Mesendoderm (in vitro differentiated cells): ENCODE data around the gene IGDCC3.

Experiments
- DNase-seq: peaks from one replicate; pipeline ENCODE4 v3.0.0; 2013
- H2AK5ac ChIP-seq: 2 replicates; pipeline ENCODE4 v1.6.1; 2013; ENCODE audit warnings: low read length, inconsistent platforms
- H2BK120ac ChIP-seq: 2 replicates; pipeline ENCODE4 v1.6.1; 2013; ENCODE audit warnings: low read depth, mild to moderate bottlenecking, low read length, moderate library complexity, mixed read lengths
- H2BK15ac ChIP-seq: replicated peaks from 2 replicates; pipeline ENCODE4 v1.6.1; 2013; ENCODE audit warnings: low read depth, mild to moderate bottlenecking, moderate library complexity
- H2BK5ac ChIP-seq: 2 replicates; pipeline ENCODE4 v1.6.1; 2013; ENCODE audit warnings: low read length, inconsistent platforms
- H3K18ac ChIP-seq: 2 replicates; pipeline ENCODE4 v1.6.1; 2013; ENCODE audit warnings: mild to moderate bottlenecking, low read length, mixed read lengths
- H3K23ac ChIP-seq: one replicate; pipeline ENCODE4 v1.6.1; 2013; ENCODE audit warnings: low read length
- H3K27ac ChIP-seq: 2 replicates; pipeline ENCODE4 v1.5.1; 2013; ENCODE audit warnings: low read depth, mild to moderate bottlenecking, inconsistent platforms, low read length, moderate library complexity
- H3K27me3 ChIP-seq: 2 replicates; pipeline ENCODE4 v1.6.1; 2013; ENCODE audit warnings: low read length, control low read depth, mild to moderate bottlenecking, inconsistent platforms; ENCODE audit not compliant: insufficient read depth, poor library complexity
- H3K36me3 ChIP-seq: 2 replicates; pipeline ENCODE4 v1.6.1; 2013; ENCODE audit warnings: low read length, inconsistent platforms; ENCODE audit not compliant: control insufficient read depth, insufficient read depth
- H3K4ac ChIP-seq: one replicate; pipeline ENCODE4 v1.6.1; 2013; ENCODE audit warnings: low read depth, mild to moderate bottlenecking, low read length, moderate library complexity
- H3K4me1 ChIP-seq: 2 replicates; pipeline ENCODE4 v1.6.1; 2013; ENCODE audit warnings: low read depth, low read length, inconsistent platforms; ENCODE audit not compliant: control insufficient read depth
- H3K4me2 ChIP-seq: 2 replicates; pipeline ENCODE4 v1.6.1; 2013; ENCODE audit warnings: low read length
- H3K4me3 ChIP-seq: 2 replicates; pipeline ENCODE4 v1.5.1; 2013; ENCODE audit warnings: mild to moderate bottlenecking, low read length
- H3K56ac ChIP-seq: one replicate; pipeline ENCODE4 v1.6.1; 2013; ENCODE audit warnings: low read length
- H3K79me1 ChIP-seq: 2 replicates; pipeline ENCODE4 v1.6.1; 2013; ENCODE audit warnings: low read length, inconsistent platforms
- H3K79me2 ChIP-seq: 2 replicates; pipeline ENCODE4 v1.6.1; 2013; ENCODE audit warnings: mild to moderate bottlenecking, low read length; ENCODE audit not compliant: control insufficient read depth, insufficient read depth
- H3K9ac ChIP-seq: 2 replicates; pipeline ENCODE4 v1.6.1; 2013; ENCODE audit warnings: low read length, inconsistent platforms
- H4K5ac ChIP-seq: one replicate; pipeline ENCODE4 v1.6.1; 2013; ENCODE audit warnings: low read length
- H4K8ac ChIP-seq: one replicate; pipeline ENCODE4 v1.6.1; 2013; ENCODE audit warnings: low read depth, mild to moderate bottlenecking, control low read depth, low read length, moderate library complexity
- WGBS: extraction: QIAGEN DNeasy Blood & Tissue Kit; methylation state at CpG from one replicate; pipeline ENCODE4 v1.1.7; 2013; ENCODE audit warnings: low lambda C conversion rate, missing lambda C conversion rate; ENCODE audit not compliant: insufficient coverage; ENCODE audit errors: extremely low coverage; 5-methylcytosine and 5-hydroxymethylcytosine counted together

Gene IGDCC3

DNA sequence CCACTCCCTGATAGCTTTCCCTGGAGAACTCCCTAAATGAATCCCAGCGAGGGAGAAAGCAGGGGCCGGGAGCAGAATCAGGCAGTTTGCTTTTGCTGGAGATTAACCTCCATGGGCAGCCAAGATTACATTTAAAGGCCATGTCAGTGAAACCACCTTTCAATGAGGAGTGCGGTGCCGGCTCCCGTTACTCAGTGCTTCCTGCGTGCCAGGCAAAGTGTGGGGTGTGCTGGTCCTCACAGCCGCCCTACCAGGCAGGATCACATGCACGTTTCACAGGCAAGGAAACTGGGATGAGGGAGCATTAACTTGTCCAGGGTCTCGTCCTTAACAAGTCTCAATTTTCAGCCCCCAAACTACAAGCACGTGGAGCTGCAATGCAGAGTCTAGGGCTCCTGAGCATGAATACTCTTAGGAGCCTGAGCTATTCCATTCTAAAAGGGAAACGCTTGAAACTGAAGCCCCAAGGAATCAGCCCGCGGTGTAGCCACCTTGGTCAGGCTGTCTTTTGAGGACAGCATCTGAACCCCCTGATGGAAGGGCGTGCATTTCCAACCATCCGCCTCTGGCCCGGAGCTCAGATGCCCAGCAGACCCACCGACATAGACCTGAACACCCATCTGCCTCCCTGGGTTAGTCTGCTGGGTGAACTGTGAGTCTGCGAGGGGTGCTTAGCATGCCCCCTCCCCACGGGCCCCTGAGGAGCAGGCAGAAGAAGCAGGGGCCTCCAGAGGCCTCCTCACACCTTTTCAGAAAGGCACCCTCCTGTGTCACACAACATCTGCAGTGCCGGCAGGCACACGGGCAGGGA, 5.6 kb downstream of the IGDCC3 start:
- H3K27me3 ChIP-seq, result no peaks in the 10 kb centered on the region
- no peak overlapping the region for H4K8ac ChIP-seq
- no peak overlapping the region for H2BK5ac ChIP-seq
- peaks cover 16% of the 10 kb centered on the region for H3K79me2 ChIP-seq
- peaks cover 2% of the 10 kb centered on the region for H3K36me3 ChIP-seq
- H2BK15ac ChIP-seq, result no peak overlapping the region
- H4K5ac ChIP-seq, result no peak overlapping the region
- H2AK5ac ChIP-seq, result no peak overlapping the region
- H3K9ac ChIP-seq, result no peak overlapping the region
- no peak overlapping the region for H3K4me3 ChIP-seq
- peak overlapping the region; percentile 35 for H3K56ac ChIP-seq
- peaks cover 14% of the 10 kb centered on the region for H3K79me1 ChIP-seq
- no peak overlapping the region for H3K18ac ChIP-seq
- H3K4me1 ChIP-seq, result peaks cover 23% of the 10 kb centered on the region
- no peak overlapping the region for H2BK120ac ChIP-seq
- H3K27ac ChIP-seq, result no peak overlapping the region
- H3K4me2 ChIP-seq, result no peak overlapping the region
- no peak overlapping the region for H3K4ac ChIP-seq
- no CpG with 5 or more reads among the region's 21 CpGs for WGBS
- H3K23ac ChIP-seq, result no peak overlapping the region
- no peak for DNase-seq

GRCh38 chr15:65370885-65371284, 6.9 kb downstream of the IGDCC3 start:
- Histone ChIP-seq H3K4me1 (peaks cover 19% of the 10 kb centered on the region), H3K79me1 (peaks cover 12% of the 10 kb centered on the region), H3K79me2 (peaks cover 9% of the 10 kb centered on the region), H2BK5ac (no peak overlapping the region), H3K9ac (no peak overlapping the region), H2BK15ac (no peak overlapping the region), H3K56ac (no peak overlapping the region), H3K23ac (no peak overlapping the region), H2BK120ac (no peak overlapping the region), H3K4me3 (no peak overlapping the region), H3K27me3 (no peaks in the 10 kb centered on the region), H2AK5ac (no peak overlapping the region), H3K36me3 (peaks cover 2% of the 10 kb centered on the region), H3K4me2 (no peak overlapping the region), H3K27ac (no peak overlapping the region), H3K18ac (no peak overlapping the region), H4K5ac (no peak overlapping the region), H3K4ac (no peak overlapping the region), H4K8ac (no peak overlapping the region)
- DNase-seq, result no peak

DNA sequence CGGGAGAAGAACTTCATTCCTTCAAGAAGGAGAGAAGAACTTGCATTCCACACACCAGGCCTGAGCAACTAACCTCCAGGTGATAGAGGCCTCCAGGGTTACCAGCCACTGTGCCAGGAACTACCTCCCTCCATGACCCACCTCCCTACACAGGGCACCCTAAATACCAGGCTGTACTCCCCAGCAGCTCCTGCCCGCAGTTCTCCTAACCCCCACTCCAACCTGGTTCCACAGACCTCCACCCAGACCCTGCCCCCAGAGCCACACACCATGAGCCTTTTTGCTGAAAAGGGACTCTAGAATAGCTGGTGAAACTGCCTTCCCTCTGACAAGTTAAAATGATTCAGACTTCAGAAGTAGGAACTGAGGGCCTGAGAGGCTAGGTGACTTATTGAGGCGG, 8.2 kb downstream of the IGDCC3 start:
- no peak overlapping the region for H3K23ac ChIP-seq
- peak overlapping the region; percentile 60 for H2BK5ac ChIP-seq
- H3K79me2 ChIP-seq, result peaks cover 5% of the 10 kb centered on the region
- H3K4me2 ChIP-seq, result no peak overlapping the region
- peak overlapping the region; percentile 56 for H3K9ac ChIP-seq
- no peaks in the 10 kb centered on the region for H3K27me3 ChIP-seq
- no peak overlapping the region for H2BK15ac ChIP-seq
- H3K4ac ChIP-seq, result peak overlapping the region; percentile 6
- H4K5ac ChIP-seq, result no peak overlapping the region
- no peak for DNase-seq
- H3K18ac ChIP-seq, result no peak overlapping the region
- H3K4me3 ChIP-seq, result no peak overlapping the region
- H4K8ac ChIP-seq, result no peak overlapping the region
- H3K79me1 ChIP-seq, result peaks cover 8% of the 10 kb centered on the region
- no peak overlapping the region for H2BK120ac ChIP-seq
- peak overlapping the region; percentile 92 for H2AK5ac ChIP-seq
- H3K36me3 ChIP-seq, result peaks cover 2% of the 10 kb centered on the region
- no CpG with 5 or more reads among the region's 3 CpGs for WGBS
- H3K27ac ChIP-seq, result no peak overlapping the region
- H3K4me1 ChIP-seq, result peaks cover 24% of the 10 kb centered on the region
- H3K56ac ChIP-seq, result peak overlapping the region; percentile 81

GRCh38 chr15:65369212-65369547, 8.6 kb downstream of the IGDCC3 start:
- H3K23ac ChIP-seq, result no peak overlapping the region
- no peaks in the 10 kb centered on the region for H3K27me3 ChIP-seq
- no peak overlapping the region for H2BK120ac ChIP-seq
- no peak overlapping the region for H3K4me3 ChIP-seq
- H2AK5ac ChIP-seq, result peak overlapping the region; percentile 34
- peak overlapping the region; percentile 81 for H3K56ac ChIP-seq
- H3K4ac ChIP-seq, result peak overlapping the region; percentile 0
- WGBS, result no CpG with 5 or more reads among the region's 3 CpGs
- H3K9ac ChIP-seq, result peak overlapping the region; percentile 56
- H3K79me1 ChIP-seq, result peaks cover 7% of the 10 kb centered on the region
- peaks cover 4% of the 10 kb centered on the region for H3K79me2 ChIP-seq
- H4K5ac ChIP-seq, result no peak overlapping the region
- H3K18ac ChIP-seq, result peak overlapping the region; percentile 23
- no peak overlapping the region for H4K8ac ChIP-seq
- H3K36me3 ChIP-seq, result peaks cover 1% of the 10 kb centered on the region
- no peak for DNase-seq
- H3K27ac ChIP-seq, result peak overlapping the region; percentile 85
- no peak overlapping the region for H3K4me2 ChIP-seq
- H3K4me1 ChIP-seq, result peaks cover 24% of the 10 kb centered on the region
- H2BK5ac ChIP-seq, result peak overlapping the region; percentile 49
- H2BK15ac ChIP-seq, result no peak overlapping the region

GRCh38 chr15:65368302-65369211, 9.2 kb downstream of the IGDCC3 start:
- Histone ChIP-seq H3K18ac (peak overlapping the region; percentile 23), H3K79me1 (peaks cover 5% of the 10 kb centered on the region), H2BK120ac (peak overlapping the region; percentile 14), H3K4me3 (no peak overlapping the region), H3K27ac (peak overlapping the region; percentile 85), H3K4me2 (no peak overlapping the region), H3K56ac (peak overlapping the region; percentile 81), H2AK5ac (peak overlapping the region; percentile 34), H4K8ac (no peak overlapping the region), H3K79me2 (peaks cover 3% of the 10 kb centered on the region), H4K5ac (no peak overlapping the region), H2BK5ac (peak overlapping the region; percentile 73), H3K27me3 (no peaks in the 10 kb centered on the region), H3K4me1 (peaks cover 24% of the 10 kb centered on the region), H3K36me3 (no peaks in the 10 kb centered on the region), H2BK15ac (no peak overlapping the region), H3K4ac (peak overlapping the region; percentile 81), H3K9ac (peak overlapping the region; percentile 56), H3K23ac (no peak overlapping the region)
- peak; percentile 91 for DNase-seq
- no CpG with 5 or more reads among the region's 12 CpGs for WGBS
